CD14-positive monocyte (primary cell): ENCODE measurements around the gene RGS5. TPM values are rescaled to one million over a fixed set of nuclear protein-coding genes. Genes with fewer than 3 reads are reported as not detected.

ENCODE experiments used
- DNase-seq, 3 donors: peaks; one replicate each; pipeline ENCODE4 v3.0.0-alpha.2; 2011 to 2022
- H2AFZ ChIP-seq: 2 replicates; pipeline ENCODE4 v1.6.0; 2012; ENCODE audit warnings: mild to moderate bottlenecking, low read depth, low read length, inconsistent platforms; ENCODE audit not compliant: insufficient read depth, poor library complexity, severe bottlenecking
- H3K27ac ChIP-seq, 2 donors: 1 replicate in 1 of 2; 2 replicates in 1 of 2; pipeline ENCODE4 v1.5.1; 2012 to 2013; ENCODE audit warnings: low read length in 2 of 2, control low read depth in 1 of 2, inconsistent platforms in 1 of 2, low read depth in 1 of 2, mild to moderate bottlenecking in 1 of 2
- H3K27me3 ChIP-seq, 2 donors: one replicate each; pipeline versions ENCODE4 v1.6.0 to v1.6.1; 2011 to 2013; ENCODE audit warnings: low read length in 2 of 2; ENCODE audit not compliant: control insufficient read depth in 2 of 2, insufficient read depth in 2 of 2
- H3K36me3 ChIP-seq, 2 donors: replicated peaks in 1 of 2; 1 replicate in 1 of 2; 2 replicates in 1 of 2; pipeline versions ENCODE4 v1.5.1 to v1.6.1; 2012 to 2013; ENCODE audit warnings: low read length in 2 of 2, control low read depth in 1 of 2, inconsistent platforms in 1 of 2, mild to moderate bottlenecking in 1 of 2; ENCODE audit not compliant: insufficient read depth in 2 of 2, control insufficient read depth in 1 of 2
- H3K4me1 ChIP-seq, 2 donors: 1 replicate in 1 of 2; 2 replicates in 1 of 2; pipeline versions ENCODE4 v1.5.1 to v1.6.1; 2012 to 2013; ENCODE audit warnings: low read length in 2 of 2, control low read depth in 1 of 2, inconsistent platforms in 1 of 2, mild to moderate bottlenecking in 1 of 2, moderate library complexity in 1 of 2; ENCODE audit not compliant: insufficient read depth in 2 of 2, control insufficient read depth in 1 of 2
- H3K4me2 ChIP-seq: replicated peaks from 2 replicates; pipeline ENCODE3; 2012; ENCODE audit warnings: low read length, moderate library complexity, mild to moderate bottlenecking; ENCODE audit not compliant: poor library complexity, severe bottlenecking; ENCODE audit errors: extremely low read depth
- H3K4me3 ChIP-seq, 3 experiments: fragments of 200-600 bp in 1 of 3; sonication (generic) in 1 of 3; replicated peaks in 1 of 3; 1 replicate in 2 of 3; 2 replicates in 1 of 3; pipeline ENCODE4 v1.5.1; 2011 to 2013; ENCODE audit warnings: low read length in 3 of 3, mild to moderate bottlenecking in 3 of 3, control low read depth in 2 of 3, low read depth in 2 of 3, inconsistent platforms in 1 of 3, moderate library complexity in 1 of 3
- H3K79me2 ChIP-seq: 2 replicates; pipeline ENCODE4 v1.6.0; 2012; ENCODE audit warnings: mild to moderate bottlenecking, control low read depth, inconsistent platforms, low read length, moderate library complexity; ENCODE audit not compliant: insufficient read depth
- H3K9ac ChIP-seq: 2 replicates; pipeline ENCODE4 v1.6.0; 2017; ENCODE audit warnings: low read length, mild to moderate bottlenecking; ENCODE audit not compliant: insufficient read depth, poor library complexity, severe bottlenecking
- H3K9me3 ChIP-seq, 2 donors: replicated peaks in 1 of 2; 1 replicate in 1 of 2; 2 replicates in 1 of 2; pipeline versions ENCODE4 v1.5.1 to v1.6.1; 2012 to 2013; ENCODE audit warnings: low read length in 2 of 2, control low read depth in 1 of 2; ENCODE audit not compliant: control insufficient read depth in 1 of 2, insufficient read depth in 1 of 2
- H4K20me1 ChIP-seq: 2 replicates; pipeline ENCODE4 v1.6.0; 2012; ENCODE audit warnings: mild to moderate bottlenecking, low read length, control low read depth, moderate library complexity; ENCODE audit not compliant: insufficient read depth
- H3K27ac Mint-ChIP-seq, 7 donors: one replicate each; pipeline ENCODE4 v1.8.0; 2020; ENCODE audit warnings: mild to moderate bottlenecking in 7 of 7, mixed read lengths in 7 of 7, moderate library complexity in 6 of 7, inconsistent platforms in 2 of 7
- H3K27me3 Mint-ChIP-seq, 3 donors: one replicate each; pipeline ENCODE4 v1.8.0; 2021 to 2022; ENCODE audit warnings: low read depth in 3 of 3, mild to moderate bottlenecking in 3 of 3, mixed read lengths in 3 of 3, moderate library complexity in 3 of 3, inconsistent platforms in 1 of 3
- H3K36me3 Mint-ChIP-seq, 2 donors: one replicate each; pipeline ENCODE4 v1.8.0; 2020; ENCODE audit warnings: mixed read lengths in 2 of 2, inconsistent platforms in 1 of 2, mild to moderate bottlenecking in 1 of 2
- H3K4me1 Mint-ChIP-seq: one replicate; pipeline ENCODE4 v1.8.0; 2020; ENCODE audit warnings: mild to moderate bottlenecking, mixed read lengths
- H3K4me3 Mint-ChIP-seq, 2 donors: one replicate each; pipeline ENCODE4 v1.8.0; 2020; ENCODE audit warnings: mild to moderate bottlenecking in 2 of 2, mixed read lengths in 2 of 2, moderate library complexity in 1 of 2
- H3K9me3 Mint-ChIP-seq, 7 donors: one replicate each; pipeline ENCODE4 v1.8.0; 2020 to 2022; ENCODE audit warnings: mixed read lengths in 7 of 7, mild to moderate bottlenecking in 6 of 7, moderate library complexity in 6 of 7, inconsistent platforms in 2 of 7
- CTCF ChIP-seq: fragments of 200-600 bp; IDR thresholded peaks from one replicate; pipeline ENCODE4 v1.8.0; 2022; ENCODE audit warnings: antibody characterized with exemption, mild to moderate bottlenecking
- WGBS: methylation state at CpG from one replicate; pipeline ENCODE4 v1.1.5; 2013; ENCODE audit warnings: missing lambda C conversion rate; ENCODE audit not compliant: insufficient coverage; 5-methylcytosine and 5-hydroxymethylcytosine counted together
- intact Hi-C, 2 donors: fragments of 100-400 bp; cut with micrococcal nuclease; formaldehyde crosslinking; loops; one replicate each; pipeline versions ENCODE4 v1.15.0 to v1.15.1; 2023
- polyA plus RNA-seq, 3 donors: library from polyadenylated mRNA; depleted of rRNA in 1 of 3; unstranded in 2 of 3; stranded (reverse) in 1 of 3; fragments of 300-500 nt in 2 of 3; fragments of >200 nt in 1 of 3; fragmentation: Illumina TruSeq in 2 of 3; gene quantifications; 1 replicate in 2 of 3; 2 replicates in 1 of 3; pipeline ENCODE4 v1.2.3, GENCODE V29; 2012 to 2021

The RGS5 gene
- polyA plus RNA-seq, 3 donors: 0.93 TPM; not detected in 2

- Mint-ChIP-seq H3K9me3 (peaks cover 0 to 2% (median 0%) of the 10 kb centered on the region in 7 donors), H3K4me3 (no peak overlapping the region), H3K36me3 (no peaks in the 10 kb centered on the region), H3K27ac (no peak overlapping the region), H3K4me1 (peaks cover 2% of the 10 kb centered on the region), H3K27me3 (peaks cover 0 to 6% (median 2%) of the 10 kb centered on the region in 3 donors)
- Histone ChIP-seq H3K79me2 (no peaks in the 10 kb centered on the region), H3K4me1 (no peaks in the 10 kb centered on the region), H3K9me3 (no peaks in the 10 kb centered on the region), H3K27me3 (no peaks in the 10 kb centered on the region), H3K36me3 (no peaks in the 10 kb centered on the region), H4K20me1 (no peaks in the 10 kb centered on the region), H3K27ac (no peak overlapping the region), H3K9ac (no peak overlapping the region), H3K4me3 (no peak overlapping the region), H3K4me2 (no peak overlapping the region), H2AFZ (no peak overlapping the region)
- TF ChIP-seq CTCF: no peak
- intact Hi-C loops: no loop called here
- no CpG with 5 or more reads among the region's 2 CpGs for WGBS
- no peak for DNase-seq
Measured at GRCh38 chr1:163178628-163179027, 24.1 kb downstream of the RGS5 start.

GRCh38 chr1:163176797-163177196, 25.9 kb downstream of the RGS5 start:
- Mint-ChIP-seq H3K27ac (no peak overlapping the region), H3K9me3 (no peaks in the 10 kb centered on the region), H3K4me1 (peaks cover 2% of the 10 kb centered on the region), H3K4me3 (no peak overlapping the region), H3K36me3 (no peaks in the 10 kb centered on the region), H3K27me3 (peaks cover 2 to 4% (median 2%) of the 10 kb centered on the region in 3 donors)
- H3K4me3 ChIP-seq: no peak overlapping the region
- H3K27ac ChIP-seq: no peak overlapping the region
- no peak for DNase-seq
- no peaks in the 10 kb centered on the region for H3K4me1 ChIP-seq
- H2AFZ ChIP-seq: no peak overlapping the region
- H3K36me3 ChIP-seq: no peaks in the 10 kb centered on the region
- intact Hi-C loops: no loop called here
- H3K27me3 ChIP-seq: no peaks in the 10 kb centered on the region
- H3K4me2 ChIP-seq: no peak overlapping the region
- no peak for TF ChIP-seq CTCF
- no peaks in the 10 kb centered on the region for H3K9me3 ChIP-seq
- H3K9ac ChIP-seq: no peak overlapping the region
- WGBS: no CpG with 5 or more reads among the region's 4 CpGs
- H3K79me2 ChIP-seq: no peaks in the 10 kb centered on the region
- no peaks in the 10 kb centered on the region for H4K20me1 ChIP-seq
